Smooth muscle cell of the brain vasculature (primary cell): Measurements from ENCODE around the gene PCCB.
"Not testable (repeated sequence)": the region's sequence is repeated elsewhere in the genome, so short reads cannot be mapped to it uniquely, and the experiment has no call there.

ENCODE experiments used
- DNase-seq: peaks from one replicate; pipeline ENCODE4 v3.0.0-alpha.2; 2012; ENCODE audit warnings: low read depth, low spot score

The PCCB gene

GRCh38 chr3:136262559-136262958 lies 12.4 kb downstream of the PCCB start:
- no peak for DNase-seq

DNA sequence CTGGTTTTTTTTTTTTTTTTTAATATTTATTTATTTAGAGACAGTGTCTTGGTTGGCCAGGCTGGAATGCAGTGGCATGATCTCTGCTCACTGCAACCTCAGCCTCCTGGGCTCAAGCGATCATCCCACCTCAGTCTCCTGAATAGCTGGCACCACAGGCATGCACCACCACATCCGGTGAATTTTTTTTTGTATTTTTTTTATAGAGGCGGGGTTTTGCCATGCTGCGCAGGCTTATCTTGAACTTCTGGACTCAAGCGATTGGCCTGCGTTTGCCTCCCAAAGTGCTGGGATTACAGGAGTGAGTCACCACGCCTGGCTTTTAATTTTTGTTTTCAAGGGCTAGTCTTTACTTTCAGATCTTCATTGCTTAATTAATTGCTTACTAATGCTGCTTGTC lies 13.1 kb downstream of the PCCB start:
- DNase-seq, result no peak

GRCh38 chr3:136266468-136267125 lies 16.5 kb downstream of the PCCB start:
- DNase-seq, result not testable (repeated sequence)

GRCh38 chr3:136267235-136267634 lies 17.1 kb downstream of the PCCB start:
- DNase-seq, result no peak

DNA sequence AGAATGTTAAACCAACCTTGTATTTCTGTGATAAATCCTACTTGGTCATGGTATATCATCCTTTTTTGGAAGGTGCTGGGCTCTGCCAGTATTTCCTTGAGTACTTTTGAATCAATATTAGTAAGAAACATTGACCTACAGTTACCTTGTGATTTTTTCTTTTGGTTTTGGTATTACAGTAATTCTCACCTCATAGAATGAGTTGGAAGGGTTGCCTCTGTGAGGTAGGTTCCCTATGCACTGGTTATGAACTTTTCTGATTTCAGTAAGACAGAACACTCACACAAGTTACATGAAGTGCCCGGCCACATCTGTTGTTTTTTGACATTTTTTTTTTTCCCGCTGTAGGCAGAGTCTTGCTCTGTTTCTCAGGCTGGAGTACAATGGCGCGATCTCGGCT lies 20.0 kb downstream of the PCCB start:
- DNase-seq, result no peak

- DNase-seq, result not testable (repeated sequence)
Observed at GRCh38 chr3:136271626-136272025, 21.5 kb downstream of the PCCB start.

DNA sequence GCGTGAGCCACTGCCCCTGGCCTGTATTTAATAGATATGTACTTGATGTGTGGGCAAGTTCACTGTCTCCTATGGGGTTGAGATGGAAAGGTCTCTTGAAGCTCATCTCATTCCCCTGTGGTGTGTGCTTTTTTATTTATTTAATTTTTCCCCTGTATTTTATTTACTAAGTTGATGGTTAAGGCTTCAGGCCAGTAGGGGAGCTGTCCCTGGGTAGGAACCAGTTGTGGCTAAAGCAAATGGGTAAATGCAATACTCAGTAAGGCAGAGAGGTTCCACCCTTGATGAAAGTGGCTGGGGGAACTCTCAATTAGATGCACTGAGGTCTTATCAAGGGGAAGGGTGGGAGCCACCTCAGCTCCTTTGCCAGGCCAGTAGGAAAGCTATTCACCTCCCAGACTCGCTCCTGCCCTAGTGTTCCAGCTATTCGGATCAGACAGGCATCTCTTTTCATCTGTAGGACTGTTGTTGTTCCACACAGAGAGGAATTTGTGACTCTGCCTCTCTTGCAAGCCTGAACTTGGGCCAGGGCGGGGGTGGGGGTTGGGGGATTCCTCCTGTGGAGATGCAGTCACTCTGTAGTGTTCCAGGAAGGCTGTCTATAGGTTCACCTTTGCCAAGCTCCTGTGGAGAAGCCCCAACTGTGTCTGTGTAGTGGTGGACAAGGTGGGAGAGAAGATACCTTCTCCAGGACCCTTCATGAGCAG lies 26.1 kb downstream of the PCCB start:
- no peak for DNase-seq

DNA sequence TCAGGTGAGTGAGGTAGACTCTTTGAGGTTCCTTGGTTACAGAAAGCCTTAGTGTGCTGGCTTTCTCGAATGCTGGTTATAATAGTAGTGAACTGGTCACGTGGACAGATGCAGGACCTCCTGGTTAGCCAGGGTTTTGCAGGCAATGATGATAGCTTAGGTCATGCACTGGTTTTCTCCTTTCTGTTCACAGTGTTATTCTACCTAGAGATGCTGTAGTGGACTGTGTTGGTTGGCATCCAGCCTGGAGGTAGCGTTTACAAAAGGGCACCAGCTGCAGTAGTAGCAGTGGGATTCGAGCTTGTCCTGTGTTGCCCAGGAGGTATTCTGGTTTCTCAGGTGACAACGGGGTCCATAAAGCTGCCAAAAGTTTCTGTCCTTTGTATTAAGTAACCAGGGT lies 27.0 kb downstream of the PCCB start:
- no peak for DNase-seq

GRCh38 chr3:136277634-136278033 lies 27.5 kb downstream of the PCCB start:
- no peak for DNase-seq

DNA sequence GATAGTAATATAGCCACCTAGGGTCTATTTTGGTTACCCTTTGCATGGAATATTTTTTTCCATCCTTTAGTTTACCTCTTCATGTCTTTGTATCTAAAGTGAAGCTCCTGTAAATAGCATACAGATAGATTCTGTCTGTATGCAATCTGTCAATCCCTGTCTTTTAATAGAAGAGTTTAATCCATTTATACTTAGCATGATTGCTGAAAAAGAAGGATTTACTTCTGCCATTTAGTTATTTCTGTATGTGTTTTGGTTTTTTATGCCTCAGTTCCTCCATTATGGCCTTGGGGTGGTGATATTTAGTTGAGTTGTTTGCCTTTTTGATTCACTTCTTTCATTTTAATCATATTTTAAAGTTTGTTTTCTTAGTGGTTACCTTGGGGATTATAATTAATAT lies 29.0 kb downstream of the PCCB start:
- DNase-seq, result no peak

DNA sequence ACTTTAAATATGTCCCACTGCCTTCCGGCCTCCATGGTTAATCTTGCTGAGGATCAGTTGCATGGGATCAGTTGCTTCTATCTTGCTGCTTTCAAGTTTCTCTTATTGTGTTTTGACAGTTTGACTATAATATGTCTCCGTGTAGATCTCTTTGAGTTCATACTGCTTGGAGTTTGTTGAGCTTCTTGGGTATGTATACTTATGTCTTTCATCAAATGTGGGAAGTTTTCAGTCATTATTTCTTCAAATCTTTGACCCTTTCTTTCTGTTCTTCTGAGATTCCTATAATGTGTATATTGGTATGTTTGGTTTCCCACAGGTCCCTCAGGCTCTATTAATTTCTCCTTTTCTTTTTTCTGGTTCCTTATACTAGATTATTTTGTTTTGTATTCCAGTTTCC lies 30.8 kb downstream of the PCCB start:
- DNase-seq, result no peak

- DNase-seq, result no peak
Observed at GRCh38 chr3:136281966-136282520, 31.9 kb downstream of the PCCB start.

GRCh38 chr3:136283627-136284026 lies 33.5 kb downstream of the PCCB start:
- no peak for DNase-seq

DNA sequence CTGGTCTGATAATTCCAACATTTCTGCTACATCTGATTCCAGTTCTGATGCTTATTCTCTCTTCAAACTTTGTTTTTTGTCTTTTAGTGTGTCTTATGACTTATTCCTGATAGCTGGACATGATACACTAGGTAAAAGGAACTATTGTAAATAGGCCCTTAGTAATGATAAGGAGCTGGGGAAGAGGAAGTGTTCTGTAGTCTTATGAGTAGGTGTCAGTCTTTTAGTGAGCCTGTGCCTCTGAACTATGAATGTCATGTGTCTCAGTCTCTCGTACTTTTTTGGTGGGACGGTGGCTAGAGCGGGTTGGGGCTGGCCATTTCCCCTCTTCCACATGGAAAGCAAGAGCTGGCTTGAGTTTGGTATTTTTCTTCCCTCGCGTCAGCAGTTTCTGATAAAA lies 41.2 kb downstream of the PCCB start:
- DNase-seq, result no peak

- DNase-seq, result no peak
Observed at GRCh38 chr3:136292500-136292899, 42.4 kb downstream of the PCCB start.

DNA sequence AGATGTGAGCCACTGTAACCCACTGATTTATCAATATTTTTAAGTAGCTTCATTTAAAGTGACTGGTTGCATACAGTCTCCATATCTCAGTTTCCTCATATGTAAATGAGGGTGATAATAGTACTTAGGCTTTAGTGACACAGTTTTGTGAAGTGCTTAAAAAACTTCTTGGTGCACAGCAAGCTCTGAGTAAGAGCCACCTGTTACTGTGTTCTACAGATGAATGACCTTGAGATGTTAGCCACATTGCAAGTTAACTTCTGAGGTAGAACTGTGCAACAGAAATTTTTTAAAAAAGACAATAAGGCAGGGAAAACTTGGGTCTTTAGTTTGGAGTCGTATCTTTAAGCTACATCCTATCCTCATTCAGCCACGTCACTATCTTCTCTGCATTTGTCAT lies 43.1 kb downstream of the PCCB start:
- no peak for DNase-seq

DNA sequence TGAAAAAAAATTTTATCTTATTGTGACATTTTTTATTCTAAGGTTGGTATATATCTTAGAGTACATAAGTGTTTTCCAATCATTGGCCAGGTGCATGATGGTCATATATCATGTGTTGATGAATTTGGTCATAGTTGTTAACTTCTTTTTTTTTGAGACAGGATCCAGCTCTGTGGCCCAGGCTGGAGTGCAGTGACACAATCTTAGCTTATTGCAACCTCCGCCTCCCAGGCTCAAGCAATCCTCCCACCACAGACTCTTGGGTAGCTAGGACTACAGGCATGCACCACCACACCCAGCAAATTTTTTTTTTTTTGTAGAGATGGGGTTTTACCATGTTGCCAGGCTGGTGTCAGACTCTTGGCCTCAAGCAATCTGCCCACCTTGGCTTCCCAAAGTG lies 44.0 kb downstream of the PCCB start:
- DNase-seq, result no peak

- no peak for DNase-seq
Observed at GRCh38 chr3:136296960-136297359, 46.8 kb downstream of the PCCB start.

DNA sequence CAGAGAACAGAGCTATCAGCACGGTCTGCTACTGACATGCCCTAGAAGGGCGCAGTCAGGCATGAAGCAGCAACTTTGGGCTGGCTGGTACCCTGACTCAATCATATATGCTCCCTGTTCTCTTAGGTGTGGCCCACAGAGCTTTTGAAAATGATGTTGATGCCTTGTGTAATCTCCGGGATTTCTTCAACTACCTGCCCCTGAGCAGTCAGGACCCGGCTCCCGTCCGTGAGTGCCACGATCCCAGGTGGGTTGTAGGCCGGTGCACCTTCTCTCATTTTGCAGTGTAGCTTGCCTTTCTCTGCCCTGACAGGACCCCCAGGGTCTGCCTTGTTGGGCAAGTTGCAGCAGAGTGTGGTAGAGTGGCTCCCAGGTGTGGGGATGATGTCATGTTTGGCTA lies 47.7 kb downstream of the PCCB start:
- no peak for DNase-seq

DNA sequence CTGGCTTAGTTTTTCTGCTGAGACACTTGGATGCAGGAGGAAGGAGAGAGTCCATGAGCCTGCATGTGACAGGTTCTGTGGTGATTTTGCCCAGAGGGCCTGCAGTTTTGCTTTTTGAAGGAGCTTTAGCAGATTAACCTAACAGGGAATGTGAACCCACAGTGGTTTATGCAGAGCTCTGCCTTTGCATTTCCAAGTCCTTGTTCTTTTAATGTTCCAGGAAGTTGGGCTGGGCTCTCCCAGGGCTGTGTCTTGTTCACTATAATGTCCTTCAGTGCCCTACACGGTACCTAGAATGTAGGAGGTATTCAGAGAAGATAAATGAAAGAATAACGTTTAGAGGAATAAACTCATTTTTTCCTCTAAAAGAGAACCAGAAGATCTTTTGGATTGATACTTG lies 50.3 kb downstream of the PCCB start:
- no peak for DNase-seq

- peak; percentile 4 for DNase-seq
Observed at GRCh38 chr3:136305879-136306278, 55.7 kb downstream of the PCCB start.

GRCh38 chr3:136311261-136311660 lies 61.1 kb downstream of the PCCB start:
- no peak for DNase-seq

DNA sequence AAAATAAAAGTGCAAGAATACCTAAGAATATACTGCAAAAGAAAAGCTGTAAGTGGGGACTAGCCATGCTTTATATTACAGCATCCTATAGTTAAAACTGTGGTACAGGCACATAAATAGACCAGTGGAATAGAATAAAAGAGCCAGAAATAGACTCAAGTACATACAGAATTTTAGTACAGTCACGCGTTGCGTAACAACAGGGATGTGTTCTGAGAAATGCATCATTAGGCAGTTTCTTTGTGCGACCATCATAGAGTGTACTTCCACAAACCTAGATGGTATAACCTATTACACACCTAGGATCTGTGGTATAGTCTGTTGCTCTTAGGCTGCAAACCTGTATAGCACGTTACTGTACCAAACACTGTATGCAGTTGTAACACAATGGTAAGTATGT lies 61.8 kb downstream of the PCCB start:
- no peak for DNase-seq
